Endothelial cell (in vitro differentiated cells): ENCODE measurements around the gene KCNJ18. TPM values are rescaled to one million over a fixed set of nuclear protein-coding genes. Genes with fewer than 3 reads are reported as not detected.
"Not testable (repeated sequence)": the region's sequence is repeated elsewhere in the genome, so short reads cannot be mapped to it uniquely, and the experiment has no call there.

Experiments used
- DNase-seq: peaks from one replicate; pipeline ENCODE4 v3.0.0; 2021; ENCODE audit warnings: low spot score
- H3K27ac Mint-ChIP-seq: one replicate; pipeline ENCODE4 v1.8.0; 2021; ENCODE audit warnings: mixed read lengths, inconsistent platforms; ENCODE audit not compliant: unreplicated experiment
- H3K27me3 Mint-ChIP-seq: one replicate; pipeline ENCODE4 v1.8.0; 2021; ENCODE audit warnings: mild to moderate bottlenecking, moderate library complexity, mixed read lengths, inconsistent platforms; ENCODE audit not compliant: unreplicated experiment
- H3K36me3 Mint-ChIP-seq: one replicate; pipeline ENCODE4 v1.8.0; 2021; ENCODE audit warnings: mild to moderate bottlenecking, low read depth, mixed read lengths, inconsistent platforms; ENCODE audit not compliant: unreplicated experiment
- H3K4me1 Mint-ChIP-seq: one replicate; pipeline ENCODE4 v1.8.0; 2021; ENCODE audit warnings: mild to moderate bottlenecking, mixed read lengths, inconsistent platforms; ENCODE audit not compliant: unreplicated experiment
- H3K4me3 Mint-ChIP-seq: one replicate; pipeline ENCODE4 v1.8.0; 2021; ENCODE audit warnings: mild to moderate bottlenecking, mixed read lengths, inconsistent platforms; ENCODE audit not compliant: unreplicated experiment
- H3K9me3 Mint-ChIP-seq: one replicate; pipeline ENCODE4 v1.8.0; 2021; ENCODE audit warnings: mixed read lengths, inconsistent platforms; ENCODE audit not compliant: unreplicated experiment
- total RNA-seq: library from RNA; stranded (reverse); fragmentation: NEBNext Ultra II Directional; extraction: Animal tissue kit (Norgen Biotek cat#: 25700); gene quantifications from one replicate; pipeline ENCODE4 v1.2.1, GENCODE V29; 2021; ENCODE audit not compliant: unreplicated experiment
- TF ChIP-seq, protein P1 (sequence below): fragments of 200-600 bp; sonication (generic); IDR thresholded peaks from one replicate; pipeline ENCODE4 v1.5.0; 2021; ENCODE audit warnings: antibody characterized with exemption; ENCODE audit not compliant: unreplicated experiment

KCNJ18 gene
- total RNA-seq, 1 donor from 2014 or later: not detected

DNA sequence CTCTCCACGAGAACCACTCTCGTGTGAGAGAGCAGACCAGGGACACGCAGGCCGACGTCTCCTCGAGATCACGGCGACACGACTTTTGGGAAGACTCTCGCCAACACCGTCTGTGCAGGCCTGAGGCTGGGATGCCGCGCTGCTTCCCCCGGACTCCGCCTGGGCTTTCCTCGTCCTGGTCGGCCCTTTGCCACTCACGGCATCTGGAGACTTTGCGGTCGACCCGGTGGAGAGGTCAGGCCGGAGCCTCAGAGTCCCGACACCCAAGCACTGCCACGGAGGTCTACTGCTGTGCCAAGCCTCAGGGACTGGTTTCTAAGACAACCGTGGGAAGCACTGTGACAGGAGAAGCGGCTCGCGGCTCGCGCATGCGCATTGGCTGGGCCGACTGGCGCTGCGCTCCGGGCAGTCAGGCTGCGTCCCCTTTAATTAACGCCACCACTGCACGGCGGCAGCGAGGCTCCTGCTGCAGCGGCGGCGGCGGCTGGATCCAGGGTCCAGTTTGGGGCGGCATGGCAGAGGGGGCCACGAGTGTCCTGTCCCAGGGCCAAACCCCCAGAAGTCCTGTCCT, 9.1 kb upstream of the KCNJ18 start:
- DNase-seq, H3K27ac Mint-ChIP-seq, H3K4me3 Mint-ChIP-seq, H3K4me1 Mint-ChIP-seq: not testable (repeated sequence)
- H3K9me3 Mint-ChIP-seq: peaks cover 24% of the 10 kb centered on the region
- H3K27me3 Mint-ChIP-seq: peaks cover 32% of the 10 kb centered on the region
- peaks cover 24% of the 10 kb centered on the region for H3K36me3 Mint-ChIP-seq

DNA sequence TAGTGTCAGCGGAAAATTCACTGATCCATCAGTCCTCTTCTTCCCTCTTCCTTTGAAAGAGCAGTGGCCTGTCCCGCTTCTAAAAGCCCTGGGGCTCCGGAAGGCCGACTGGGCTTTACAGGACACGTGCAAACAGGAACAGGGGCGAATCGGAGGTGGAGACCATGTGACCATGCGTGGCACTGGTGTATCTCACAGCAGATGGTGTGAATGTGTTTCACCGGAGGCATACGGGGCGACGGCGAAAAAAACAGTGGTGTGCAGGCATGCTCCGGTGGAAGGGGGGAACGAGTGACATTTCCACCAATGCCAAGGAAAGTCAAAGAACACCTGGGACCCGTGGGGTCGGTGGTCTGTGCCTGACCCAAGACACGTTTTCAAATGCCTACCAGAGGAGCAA, 8.4 kb upstream of the KCNJ18 start:
- H3K4me3 Mint-ChIP-seq, H3K27ac Mint-ChIP-seq, DNase-seq, H3K4me1 Mint-ChIP-seq: not testable (repeated sequence)
- Mint-ChIP-seq H3K36me3 (peaks cover 22% of the 10 kb centered on the region), H3K9me3 (peaks cover 21% of the 10 kb centered on the region), H3K27me3 (peaks cover 32% of the 10 kb centered on the region)

DNA sequence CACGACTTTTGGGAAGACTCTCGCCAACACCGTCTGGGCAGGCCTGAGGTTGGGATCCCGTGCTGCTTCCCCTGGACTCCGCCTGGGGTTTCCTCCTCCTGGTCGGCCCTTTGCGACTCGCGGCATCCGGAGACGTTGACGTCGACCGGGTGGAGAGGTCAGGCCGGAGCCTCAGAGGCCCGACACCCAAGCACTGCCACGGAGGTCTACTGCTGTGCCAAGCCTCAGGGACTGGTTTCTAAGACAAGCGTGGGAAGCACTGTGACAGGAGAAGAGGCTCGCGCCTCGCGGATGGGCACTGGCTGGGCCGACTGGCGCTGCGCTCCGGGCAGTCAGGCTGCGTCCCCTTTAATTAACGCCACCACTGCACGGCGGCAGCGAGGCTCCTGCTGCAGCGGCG, 7.9 kb upstream of the KCNJ18 start:
- Mint-ChIP-seq H3K27me3 (peaks cover 30% of the 10 kb centered on the region), H3K36me3 (peaks cover 20% of the 10 kb centered on the region), H3K9me3 (peaks cover 19% of the 10 kb centered on the region)
- H3K4me1 Mint-ChIP-seq, H3K27ac Mint-ChIP-seq, H3K4me3 Mint-ChIP-seq, DNase-seq: not testable (repeated sequence)

DNA sequence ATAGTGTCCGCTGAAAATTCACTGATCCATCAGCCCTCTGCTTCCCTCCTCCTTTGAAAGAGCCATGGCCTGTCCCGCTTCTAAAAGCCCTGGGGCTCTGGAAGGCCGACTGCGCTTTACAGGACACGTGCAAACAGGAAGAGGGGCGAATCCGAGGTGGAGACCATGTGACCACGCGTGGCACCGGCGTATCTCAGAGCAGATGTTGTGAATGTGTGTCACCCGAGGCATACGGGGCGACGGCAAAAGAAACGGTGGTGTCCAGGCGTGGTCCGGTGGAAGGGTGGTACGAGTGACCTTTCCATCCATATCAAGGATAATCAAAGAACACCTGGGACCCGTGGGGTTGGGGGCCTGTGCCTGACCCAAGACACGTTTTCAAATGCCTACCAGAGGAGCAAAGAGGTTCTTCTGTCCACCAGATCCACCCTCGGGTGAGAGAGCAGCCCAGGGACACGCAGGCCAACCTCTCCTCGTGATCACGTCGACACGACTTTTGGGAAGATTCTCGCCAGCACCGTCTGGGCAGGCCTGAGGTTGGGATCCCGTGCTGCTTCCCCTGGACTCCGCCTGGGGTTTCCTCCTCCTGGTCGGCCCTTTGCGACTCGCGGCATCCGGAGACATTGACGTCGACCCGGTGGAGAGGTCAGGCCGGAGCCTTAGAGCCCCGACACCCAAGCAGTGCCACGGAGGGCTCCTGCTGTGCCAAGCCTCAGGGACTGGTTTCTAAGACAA, 7.1 kb upstream of the KCNJ18 start:
- Mint-ChIP-seq H3K36me3 (peaks cover 20% of the 10 kb centered on the region), H3K9me3 (peaks cover 20% of the 10 kb centered on the region), H3K27me3 (peaks cover 32% of the 10 kb centered on the region)
- H3K4me1 Mint-ChIP-seq, DNase-seq, H3K4me3 Mint-ChIP-seq, H3K27ac Mint-ChIP-seq: not testable (repeated sequence)

DNA sequence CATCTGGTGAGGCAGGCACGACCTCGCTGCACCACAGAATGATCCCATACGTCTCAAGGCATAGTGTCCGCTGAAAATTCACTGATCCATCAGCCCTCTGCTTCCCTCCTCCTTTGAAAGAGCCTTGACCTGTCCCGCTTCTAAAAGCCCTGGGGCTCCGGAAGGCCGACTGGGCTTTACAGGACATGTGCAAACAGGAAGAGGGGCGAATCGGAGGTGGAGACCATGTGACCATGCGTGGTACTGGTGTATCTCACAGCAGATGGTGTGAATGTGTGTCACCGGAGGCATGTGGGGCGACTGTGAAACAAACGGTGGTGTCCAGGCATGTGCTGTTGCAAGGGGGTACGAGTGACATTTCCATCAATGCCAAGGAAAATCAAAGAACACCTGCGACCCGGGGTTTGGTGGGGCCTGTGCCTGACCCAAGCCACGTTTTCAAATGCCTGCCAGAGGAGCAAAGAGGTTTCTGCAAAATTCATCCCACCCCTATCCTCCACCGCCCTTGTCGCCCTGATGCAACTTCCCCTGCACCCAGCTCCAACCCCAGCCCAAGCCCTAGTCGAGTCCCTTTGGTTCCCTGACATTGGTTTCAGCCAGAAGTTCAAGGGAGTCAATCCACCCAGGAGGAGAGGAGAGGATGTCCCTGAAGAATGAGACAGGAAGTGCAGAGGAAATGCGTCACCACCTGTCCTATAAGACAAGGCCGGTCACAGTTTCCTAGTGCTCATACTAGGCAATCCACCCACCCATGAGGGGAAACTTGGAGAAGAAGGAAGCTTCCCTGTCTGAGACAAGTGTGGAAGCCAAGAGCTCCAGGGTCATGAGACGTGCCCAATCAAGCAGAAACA, 5.9 kb upstream of the KCNJ18 start:
- Mint-ChIP-seq H3K27ac (peak overlapping the region; percentile 6), H3K9me3 (peaks cover 26% of the 10 kb centered on the region), H3K4me1 (peaks cover 6% of the 10 kb centered on the region), H3K27me3 (peaks cover 33% of the 10 kb centered on the region), H3K4me3 (no peak overlapping the region), H3K36me3 (peaks cover 16% of the 10 kb centered on the region)
- DNase-seq: no peak
- TF ChIP-seq, protein P1, sequence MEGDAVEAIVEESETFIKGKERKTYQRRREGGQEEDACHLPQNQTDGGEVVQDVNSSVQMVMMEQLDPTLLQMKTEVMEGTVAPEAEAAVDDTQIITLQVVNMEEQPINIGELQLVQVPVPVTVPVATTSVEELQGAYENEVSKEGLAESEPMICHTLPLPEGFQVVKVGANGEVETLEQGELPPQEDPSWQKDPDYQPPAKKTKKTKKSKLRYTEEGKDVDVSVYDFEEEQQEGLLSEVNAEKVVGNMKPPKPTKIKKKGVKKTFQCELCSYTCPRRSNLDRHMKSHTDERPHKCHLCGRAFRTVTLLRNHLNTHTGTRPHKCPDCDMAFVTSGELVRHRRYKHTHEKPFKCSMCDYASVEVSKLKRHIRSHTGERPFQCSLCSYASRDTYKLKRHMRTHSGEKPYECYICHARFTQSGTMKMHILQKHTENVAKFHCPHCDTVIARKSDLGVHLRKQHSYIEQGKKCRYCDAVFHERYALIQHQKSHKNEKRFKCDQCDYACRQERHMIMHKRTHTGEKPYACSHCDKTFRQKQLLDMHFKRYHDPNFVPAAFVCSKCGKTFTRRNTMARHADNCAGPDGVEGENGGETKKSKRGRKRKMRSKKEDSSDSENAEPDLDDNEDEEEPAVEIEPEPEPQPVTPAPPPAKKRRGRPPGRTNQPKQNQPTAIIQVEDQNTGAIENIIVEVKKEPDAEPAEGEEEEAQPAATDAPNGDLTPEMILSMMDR: no peak

DNA sequence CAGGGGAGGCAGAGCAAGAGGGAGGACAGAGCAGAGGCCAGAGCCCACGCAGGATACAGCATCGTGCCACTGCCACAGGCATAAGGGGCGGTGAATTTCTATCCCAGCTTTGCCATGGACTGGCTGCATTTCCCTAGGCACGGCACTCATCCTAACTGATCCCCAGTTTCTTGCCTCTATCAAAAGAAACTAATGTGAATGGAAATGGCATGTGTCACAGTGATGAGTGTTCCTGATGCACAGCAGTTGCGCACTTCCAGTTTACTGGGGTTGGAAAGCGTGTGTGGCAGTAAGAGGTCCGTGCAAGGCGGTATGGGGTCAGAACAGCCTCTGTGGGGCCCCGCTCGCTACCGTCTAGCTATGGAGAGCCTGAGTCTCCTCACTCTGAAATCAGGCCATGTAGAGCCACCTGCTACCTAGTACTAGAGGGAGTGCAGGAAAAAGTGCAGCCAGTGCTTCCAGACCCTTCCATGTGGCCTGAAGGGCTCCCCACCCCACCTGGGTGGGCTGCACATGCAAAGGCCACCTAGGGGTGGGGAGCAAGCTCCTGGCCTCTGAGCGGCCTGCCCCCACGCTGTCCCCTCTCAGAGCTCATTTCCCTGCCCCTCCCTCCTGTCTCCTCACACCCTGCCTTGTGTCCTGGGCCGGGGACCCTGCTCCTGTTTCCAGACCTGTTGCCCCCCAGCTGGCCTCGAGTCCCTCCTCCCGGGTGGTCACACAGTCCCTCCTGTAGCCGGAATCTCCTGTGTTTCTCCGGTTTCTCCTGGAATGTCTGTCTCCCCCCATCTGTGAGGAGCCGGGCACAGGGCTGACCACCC, 5.0 kb upstream of the KCNJ18 start:
- Mint-ChIP-seq H3K27me3 (peaks cover 30% of the 10 kb centered on the region), H3K36me3 (peaks cover 16% of the 10 kb centered on the region), H3K9me3 (peaks cover 26% of the 10 kb centered on the region), H3K27ac (no peak overlapping the region), H3K4me1 (peaks cover 6% of the 10 kb centered on the region), H3K4me3 (no peak overlapping the region)
- no peak for DNase-seq
- TF ChIP-seq, protein P1: no peak
